Pancreas (tissue), 10 donors: ENCODE measurements around the gene CYP39A1. TPM values are rescaled to one million over a fixed set of nuclear protein-coding genes. Genes with fewer than 3 reads are reported as not detected.

ENCODE experiments used
- ATAC-seq, 4 donors: fragments of 200-7000 bp; cut with Tn5 transposase; one replicate each; pipeline versions ENCODE4 v1.8.0 to v1.9.1; 2020; ENCODE audit warnings: mild to moderate bottlenecking in 4 of 4, moderate library complexity in 4 of 4
- DNase-seq, 6 donors: peaks; one replicate each; pipeline ENCODE4 v3.0.0-alpha.2; 2020
- FAIRE-seq: peaks from 2 replicates; lab custom pipeline; 2012; peaks lifted over from hg19 to GRCh38; lab: Jason Lieb, UNC
- H3K27ac ChIP-seq, 4 donors: fragments of 200-600 bp; sonication (generic); 1 replicate in 3 of 4; 2 replicates in 1 of 4; pipeline versions ENCODE4 v1.5.0 to v1.8.0; 2020
- H3K27me3 ChIP-seq, 4 donors: fragments of 200-600 bp; one replicate each; pipeline ENCODE4 v1.8.0; 2021
- H3K36me3 ChIP-seq, 3 donors: fragments of 200-600 bp; sonication (generic) in 1 of 3; one replicate each; pipeline versions ENCODE4 v1.5.0 to v1.8.0; 2020 to 2021
- H3K4me1 ChIP-seq, 3 donors: fragments of 200-600 bp; one replicate each; pipeline ENCODE4 v1.8.0; 2021
- H3K4me3 ChIP-seq, 4 donors: fragments of 200-600 bp; sonication (generic) in 2 of 4; one replicate each; pipeline versions ENCODE4 v1.5.0 to v1.8.0; 2020 to 2021
- H3K9me3 ChIP-seq, 4 donors: fragments of 200-600 bp; one replicate each; pipeline ENCODE4 v1.8.0; 2021
- CTCF ChIP-seq, 4 donors: fragments of 200-600 bp; sonication (generic) in 3 of 4; IDR thresholded peaks; one replicate each; pipeline versions ENCODE4 v1.5.0 to v1.8.0; 2021; ENCODE audit warnings: antibody characterized with exemption in 4 of 4
- intact Hi-C, 3 donors: fragments of 100-400 bp; cut with DNase I; formaldehyde crosslinking; loops; one replicate each; pipeline versions ENCODE4 v1.11.1 to v1.14.2; 2022
- polyA plus RNA-seq, 2 donors: library from polyadenylated mRNA; stranded (reverse); fragments of 200-250 nt; gene quantifications; one replicate each; pipeline ENCODE4 v1.2.3, GENCODE V29; 2013
- total RNA-seq, 6 donors: library from RNA; stranded (reverse); fragmentation: NEBNext Ultra II Directional in 4 of 6; extraction: Animal tissue kit (Norgen Biotek cat#: 25700) in 4 of 6; gene quantifications; one replicate each; pipeline versions ENCODE4 v1.2.1 to v1.2.4, GENCODE V29; 2021 to 2023
- donor health status: healthy with polysubstance abuse.
- donor health status: DM: no; HTN: no; CAD: no; lungs with moderate emphysema.
- donor health status: DM: no; HTN: no; CAD: no.
- donor health status: control.
- donor health status: control.
- donor health status: Bipolar disorder and iron deficiency.
- donor health status: DM: yes; HTN: yes; CAD: no.
- donor health status: DM: no; HTN: no; CAD: no.
- donor health status: DM: no; HTN: no; CAD: no.
- donor health status: DM: yes; HTN: yes; CAD: no.

The CYP39A1 gene
- total and polyA plus RNA-seq, 8 donors, result 1.3 to 7.8 (median 3.4) TPM

DNA sequence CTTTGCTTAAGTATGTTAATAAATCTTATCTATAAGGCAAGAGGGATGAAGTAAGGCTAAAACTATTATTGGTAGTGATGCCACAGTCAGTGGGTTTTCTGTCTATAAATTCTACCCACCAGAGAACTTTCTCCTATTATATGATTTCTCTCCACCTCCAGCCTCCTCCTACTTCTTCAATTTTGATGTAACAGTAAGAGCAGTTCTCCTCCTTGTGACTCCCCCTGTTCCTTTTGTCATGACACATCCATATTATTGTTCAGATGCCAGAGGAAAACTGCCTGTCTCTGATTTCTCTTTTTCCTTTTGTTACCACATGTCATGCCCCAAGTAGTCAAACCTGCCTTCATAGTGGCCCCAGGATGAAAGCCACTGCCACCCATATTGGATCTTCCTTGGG is 152.2 kb downstream of the CYP39A1 start:
- Histone ChIP-seq H3K9me3 (no peaks in the 10 kb centered on the region), H3K27me3 (no peaks in the 10 kb centered on the region), H3K36me3 (no peaks in the 10 kb centered on the region), H3K4me3 (no peak overlapping the region), H3K4me1 (no peaks in the 10 kb centered on the region), H3K27ac (no peak overlapping the region)
- no peak for TF ChIP-seq CTCF (IDR thresholded peaks at IDR 0.05)
- FAIRE-seq (no peak), DNase-seq (no peak), ATAC-seq (no peak)
- intact Hi-C loops, result no loop called here

Other genes starting within 250 kb of the CYP39A1 start
- gene RCAN2, start 161.4 kb downstream of the CYP39A1 start, total RNA-seq, result 1 to 10 TPM; 1.7 to 7.4 (median 3.3) TPM
- gene RCAN2, start 161.4 kb downstream of the CYP39A1 start, polyA plus RNA-seq, result 10 to 100 TPM in 1 of 2 donors, 1 to 10 TPM in 1; 2.9 to 19.0 TPM
- gene SLC25A27, start 157 bp upstream of the CYP39A1 start, total RNA-seq, result 10 to 100 TPM in 3 of 6 donors, 1 to 10 TPM in 3; 3.3 to 15.4 (median 8.9) TPM
- 10 to 100 TPM; 39.0 to 63.2 TPM for gene SLC25A27, start 157 bp upstream of the CYP39A1 start, polyA plus RNA-seq
- gene TDRD6, start 35.1 kb upstream of the CYP39A1 start, total RNA-seq, result under 1 TPM; 0.06 to 0.79 (median 0.29) TPM
- 1 to 10 TPM in 1 of 2 donors, under 1 TPM in 1; 0.42 to 1.2 TPM for gene TDRD6, start 35.1 kb upstream of the CYP39A1 start, polyA plus RNA-seq
- gene PLA2G7, start 82.6 kb upstream of the CYP39A1 start, total RNA-seq, result 1 to 10 TPM in 2 of 6 donors, under 1 TPM in 2, not detected in 2; 0.09 to 8.1 (median 1.3) TPM
- under 1 TPM; 0.16 to 0.19 TPM for gene PLA2G7, start 82.6 kb upstream of the CYP39A1 start, polyA plus RNA-seq
- not detected for gene ANKRD66, start 94.1 kb upstream of the CYP39A1 start, total RNA-seq
- not detected for gene ANKRD66, start 94.1 kb upstream of the CYP39A1 start, polyA plus RNA-seq
- 1 to 10 TPM in 2 of 6 donors, under 1 TPM in 4; 0.09 to 2.7 (median 0.37) TPM for gene MEP1A, start 140.6 kb upstream of the CYP39A1 start, total RNA-seq
- gene MEP1A, start 140.6 kb upstream of the CYP39A1 start, polyA plus RNA-seq, result under 1 TPM; 0.02 to 0.34 TPM